AG10803 (cell line): ENCODE results near the gene TMEM44.

ENCODE experiments used
- DNase-seq: peaks from one replicate; pipeline ENCODE4 v3.0.0; 2010; ENCODE audit warnings: low read depth
- H3K4me3 ChIP-seq: 2 replicates; pipeline ENCODE4 v1.5.1; 2011; ENCODE audit warnings: mild to moderate bottlenecking, low read length, control low read depth
- CTCF ChIP-seq: conservative IDR thresholded peaks from 2 replicates; pipeline ENCODE4 v1.5.1; 2011; ENCODE audit warnings: mild to moderate bottlenecking, low read length, control low read depth, inconsistent platforms

The TMEM44 gene

GRCh38 chr3:194604837-194605236, 28.4 kb downstream of the TMEM44 start:
- no peak for DNase-seq
- no peak overlapping the region for H3K4me3 ChIP-seq
- TF ChIP-seq CTCF = peak; percentile 45

GRCh38 chr3:194604126-194604525, 29.1 kb downstream of the TMEM44 start:
- TF ChIP-seq CTCF = no peak
- DNase-seq = no peak

GRCh38 chr3:194602669-194603171, 30.5 kb downstream of the TMEM44 start:
- no peak overlapping the region for H3K4me3 ChIP-seq
- DNase-seq = no peak
- TF ChIP-seq CTCF = no peak

More at GRCh38 chr3:194604126-194604525, 29.1 kb downstream of the TMEM44 start:
- H3K4me3 ChIP-seq = no peak overlapping the region

GRCh38 chr3:194598771-194599557, 34.3 kb downstream of the TMEM44 start:
- H3K4me3 ChIP-seq = no peak overlapping the region
- DNase-seq = peak; percentile 91
- no peak for TF ChIP-seq CTCF

GRCh38 chr3:194596906-194597305, 36.3 kb downstream of the TMEM44 start:
- no peak for DNase-seq
- no peak overlapping the region for H3K4me3 ChIP-seq
- TF ChIP-seq CTCF = no peak

GRCh38 chr3:194592798-194593752, 40.1 kb downstream of the TMEM44 start:
- no peak overlapping the region for H3K4me3 ChIP-seq
- TF ChIP-seq CTCF = peak; percentile 17; the same call in 1 of the 2 replicates
- DNase-seq = peak; percentile 100
